Upper lobe of left lung (tissue), 4 donors: ENCODE measurements around the gene ARNT2.

ENCODE experiments used
- CTCF ChIP-seq, 6 experiments: fragments of 450-650 bp in 4 of 6; fragments of 200-600 bp in 2 of 6; sonication (generic) in 2 of 6; IDR thresholded peaks; one replicate each; pipeline ENCODE4 v1.5.1; 2016 to 2019; ENCODE audit warnings: antibody characterized with exemption in 6 of 6
- EP300 ChIP-seq, 4 donors: sonication (generic); formaldehyde crosslinking; IDR thresholded peaks; one replicate each; pipeline ENCODE4 v1.5.1; 2017; ENCODE audit warnings: antibody characterized with exemption in 4 of 4, control low read depth in 2 of 4

DNA sequence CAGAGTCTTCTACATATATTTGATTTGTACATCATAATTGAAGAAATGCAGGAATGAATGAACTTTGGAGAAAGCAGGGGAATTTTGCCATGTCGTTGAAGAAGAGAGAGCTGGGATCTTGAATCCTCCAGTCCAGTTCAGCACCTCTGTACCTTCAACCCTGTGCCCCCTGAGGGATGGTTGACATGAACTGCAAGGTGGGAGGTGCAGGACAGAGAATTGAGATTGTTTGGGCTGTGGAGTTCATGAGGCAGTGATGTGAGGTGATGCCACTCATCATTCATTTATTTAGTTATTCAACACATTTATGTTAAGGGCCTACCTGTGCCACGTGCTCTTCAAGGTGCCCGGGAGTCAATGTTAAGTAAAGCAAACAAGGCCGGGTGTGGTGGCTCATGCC, 104.6 kb downstream of the ARNT2 start:
- TF ChIP-seq CTCF (IDR thresholded peaks at IDR 0.05) (no peak), EP300 (IDR thresholded peaks at IDR 0.05) (no peak)
